Muscle of arm (tissue), 12 donors: ENCODE measurements around the gene GNB1L. TPM values are rescaled to one million over a fixed set of nuclear protein-coding genes. Genes with fewer than 3 reads are reported as not detected.

ENCODE experiments used
- DNase-seq: peaks from one replicate; pipeline ENCODE4 v3.0.0-alpha.2; 2013
- polyA plus RNA-seq, 12 donors: library from polyadenylated mRNA; unstranded; fragments of 120-200 nt; gene quantifications; one replicate each; pipeline ENCODE4 v1.2.1, GENCODE V29; 2013; ENCODE audit not compliant: insufficient read length in 12 of 12

The GNB1L gene
- polyA plus RNA-seq, 12 donors: 1.8 to 5.0 (median 3.3) TPM; not detected in 2

DNA sequence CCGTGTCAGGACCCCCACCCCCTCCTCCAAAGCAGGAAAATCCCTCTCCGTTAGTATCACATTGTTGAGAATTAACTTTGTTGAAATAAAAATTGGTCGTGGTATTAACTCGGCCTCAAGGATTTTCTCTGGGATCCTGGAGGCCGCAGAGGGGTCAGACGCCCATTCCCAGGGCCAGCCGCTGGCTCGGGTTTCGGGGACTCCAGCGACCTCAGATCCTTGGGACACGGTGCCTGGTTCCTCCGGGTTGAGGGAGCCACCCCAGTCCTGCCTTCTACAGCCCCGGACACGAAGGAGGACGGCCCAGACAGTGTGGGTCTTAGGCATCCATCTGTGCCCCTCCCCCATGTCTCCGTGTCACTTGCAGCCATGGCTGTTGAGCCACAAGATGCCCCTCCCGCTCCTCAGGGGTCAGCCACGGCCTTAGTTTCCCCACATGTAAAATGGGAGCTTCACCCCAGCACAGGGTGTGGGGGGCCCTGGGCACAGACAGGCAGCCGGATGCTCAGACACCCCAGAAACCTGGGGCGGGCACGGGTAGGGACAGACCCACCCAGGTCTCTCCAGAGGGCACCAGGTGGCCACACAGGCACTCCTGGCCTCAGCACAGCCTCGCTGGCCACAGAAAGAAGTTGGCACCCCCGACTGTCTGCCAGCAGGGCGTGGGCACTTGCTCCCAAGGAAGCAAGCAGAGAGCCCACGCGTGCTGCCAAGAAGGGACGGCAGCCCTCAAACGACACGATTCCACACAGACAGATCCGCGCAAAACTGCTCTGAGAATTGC, 115.8 kb downstream of the GNB1L start:
- DNase-seq: no peak

DNA sequence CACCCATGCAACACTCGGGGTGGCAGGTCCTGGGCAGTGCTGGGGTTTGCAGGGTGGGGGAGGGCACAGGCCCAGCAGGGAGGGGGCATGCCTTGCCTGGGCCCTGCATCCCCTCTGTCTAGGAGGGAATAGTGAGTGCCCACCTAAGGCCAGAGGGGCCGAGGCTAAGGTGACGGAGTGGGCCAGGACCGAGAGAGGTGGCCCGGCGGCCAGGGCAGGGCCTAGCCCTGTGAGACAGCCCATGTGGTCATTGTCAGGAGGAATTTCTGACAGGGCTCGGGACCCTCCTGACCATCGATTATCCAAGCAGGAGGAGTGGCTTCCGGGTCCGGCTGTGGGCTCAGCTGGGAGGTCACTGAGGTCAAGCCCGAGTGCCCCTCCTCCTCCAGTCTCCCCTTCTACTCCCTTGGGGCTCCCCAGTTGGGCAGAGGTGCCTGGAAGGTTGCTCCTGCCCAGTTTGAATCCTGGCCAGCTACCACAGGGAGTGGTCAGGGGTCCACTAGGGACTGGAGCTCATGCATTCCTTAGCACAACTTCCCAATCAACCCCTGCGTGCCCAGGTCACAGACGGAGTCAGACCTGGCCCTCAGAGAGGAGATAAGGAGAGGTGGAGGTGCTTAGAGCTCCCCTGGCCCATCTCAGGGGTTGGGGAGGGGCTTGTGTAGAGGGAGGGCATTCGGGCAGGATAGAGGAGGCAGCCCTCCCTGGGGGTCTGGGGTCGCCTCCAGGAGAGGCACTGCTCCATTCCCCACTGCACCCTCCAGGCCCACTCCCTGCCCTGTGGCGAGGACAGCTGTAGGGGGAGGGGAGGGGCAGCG, 116.6 kb downstream of the GNB1L start:
- no peak for DNase-seq

DNA sequence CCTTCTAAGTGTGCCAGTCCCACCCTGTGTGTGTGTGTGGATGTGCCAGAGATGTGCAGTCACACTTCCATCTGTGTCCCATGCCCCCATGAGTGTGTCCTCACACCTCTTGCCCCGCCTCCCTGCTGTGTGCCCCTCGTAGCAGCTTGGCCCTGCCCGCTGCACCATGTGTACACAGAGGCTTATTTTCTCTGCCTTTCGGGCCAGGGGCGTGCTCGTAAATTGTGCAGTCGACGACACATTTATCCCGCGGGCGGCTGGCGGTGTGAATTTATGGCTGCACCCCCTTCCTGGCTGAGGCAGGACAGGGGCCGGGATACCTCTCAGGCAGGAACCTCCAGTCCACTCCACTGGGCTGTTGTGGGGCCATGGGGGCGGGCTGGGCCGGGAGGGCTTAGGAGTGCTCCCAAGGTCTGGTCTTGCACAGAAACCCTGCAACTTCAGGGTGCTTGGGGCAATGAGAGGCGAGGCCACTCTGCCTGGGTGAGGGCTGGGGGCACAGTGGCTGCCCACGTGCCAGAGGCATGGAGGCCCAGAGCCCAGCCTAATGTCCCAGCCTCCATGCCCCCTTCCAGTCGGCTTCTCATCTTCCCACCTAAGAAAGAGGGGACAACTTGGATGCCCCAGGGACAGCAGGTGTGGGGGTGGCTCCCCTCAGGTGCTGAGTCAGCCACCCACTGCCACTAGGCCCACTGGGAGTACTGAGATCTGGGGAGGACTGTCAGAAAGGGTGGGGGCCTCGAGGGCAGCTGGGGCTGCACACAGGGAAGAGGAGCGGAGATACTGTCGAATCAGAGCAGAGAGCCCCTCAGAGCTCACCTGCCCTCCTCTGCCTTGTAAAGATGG, 118.8 kb downstream of the GNB1L start:
- no peak for DNase-seq

DNA sequence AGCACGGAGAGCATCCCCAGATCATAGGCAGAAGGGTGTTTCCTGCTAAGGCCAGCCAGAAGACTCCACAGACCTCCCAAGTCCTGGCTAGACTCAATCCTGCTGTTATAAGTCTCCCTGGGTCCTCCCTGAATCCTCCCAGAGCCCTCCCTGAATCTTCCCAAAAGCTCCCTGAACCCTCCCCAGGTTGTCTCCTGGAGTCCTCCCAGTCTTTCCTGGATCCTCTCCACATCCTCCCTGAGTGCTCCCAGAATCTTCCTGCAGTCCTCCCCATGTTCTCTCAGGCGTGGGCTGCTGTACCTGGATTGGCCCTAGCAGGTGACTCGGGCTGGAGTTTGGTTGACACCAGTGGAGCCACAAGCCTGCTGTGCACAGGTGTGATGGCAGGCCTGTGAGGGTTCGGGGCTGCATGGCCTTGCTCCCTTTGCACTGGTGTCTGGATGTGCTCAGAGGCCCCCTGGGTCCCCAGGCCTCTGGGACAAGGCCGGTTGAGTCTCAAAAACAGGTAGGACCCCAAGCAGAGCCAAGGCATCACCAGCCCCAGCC, 119.8 kb downstream of the GNB1L start:
- no peak for DNase-seq

DNA sequence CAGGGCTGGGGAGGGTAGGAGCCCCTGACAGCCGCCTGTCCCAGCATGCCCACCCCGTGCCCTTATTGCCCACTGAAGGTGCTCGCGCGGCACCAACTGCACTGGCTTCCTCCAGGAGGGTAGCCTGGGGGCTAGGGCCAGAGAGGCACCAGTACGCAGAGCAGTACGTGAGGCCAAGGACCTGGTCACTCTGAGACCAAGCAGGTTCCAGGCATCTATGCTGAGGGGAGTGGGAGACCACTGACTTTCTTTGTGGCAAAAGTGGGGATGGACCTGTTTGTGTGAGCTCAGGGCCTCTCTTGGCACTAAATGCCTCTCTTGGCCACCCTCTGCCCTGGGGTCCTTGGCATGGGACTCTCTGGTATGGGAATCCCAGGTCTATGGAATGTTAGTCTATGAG, 120.5 kb downstream of the GNB1L start:
- no peak for DNase-seq

DNA sequence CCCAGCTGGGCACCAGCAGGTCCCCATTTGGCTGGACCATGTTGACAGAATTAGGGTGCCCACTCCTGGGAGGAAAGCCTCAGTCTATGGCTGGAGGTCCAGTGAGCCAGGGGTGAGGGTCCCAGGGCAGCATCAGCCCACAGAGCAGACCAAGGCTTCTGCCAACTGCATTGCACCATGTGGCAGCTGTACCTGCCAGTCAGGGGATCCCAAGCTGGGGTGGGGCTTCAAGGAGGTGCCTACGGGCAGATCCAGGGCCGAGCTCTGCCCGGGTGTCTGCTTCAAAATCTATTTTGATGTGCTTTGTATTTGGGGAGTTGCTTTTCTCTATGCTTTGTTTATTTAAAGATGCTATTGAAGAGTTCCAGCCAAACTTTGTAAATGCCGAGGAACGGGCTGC, 120.9 kb downstream of the GNB1L start:
- no peak for DNase-seq

Other genes starting within 250 kb of the GNB1L start
- 100 to 1,000 TPM in 8 of 12 donors, 10 to 100 TPM in 3, not detected in 1; 87.7 to 138 (median 115) TPM for gene SEPTIN5, start 140.4 kb downstream of the GNB1L start, polyA plus RNA-seq
- 10 to 100 TPM in 6 of 12 donors, 1 to 10 TPM in 5, not detected in 1; 5.0 to 21.7 (median 11.9) TPM for gene GP1BB, start 131.3 kb downstream of the GNB1L start, polyA plus RNA-seq
- gene TBX1, start 94.1 kb downstream of the GNB1L start, polyA plus RNA-seq: 10 to 100 TPM in 6 of 12 donors, 1 to 10 TPM in 5, not detected in 1; 2.9 to 21.4 (median 12.8) TPM
- 10 to 100 TPM in 10 of 12 donors, 1 to 10 TPM in 1, not detected in 1; 9.6 to 19.7 (median 12.1) TPM for gene RTL10, start within 50 bp of the GNB1L start, polyA plus RNA-seq
- gene COMT, start 86.9 kb upstream of the GNB1L start, polyA plus RNA-seq: 10 to 100 TPM in 11 of 12 donors, not detected in 1; 54.0 to 93.5 (median 66.3) TPM
- 10 to 100 TPM in 11 of 12 donors, not detected in 1; 12.0 to 24.1 (median 15.1) TPM for gene TXNRD2, start 86.9 kb upstream of the GNB1L start, polyA plus RNA-seq
- gene ARVCF, start 161.9 kb upstream of the GNB1L start, polyA plus RNA-seq: 100 to 1,000 TPM in 5 of 12 donors, 10 to 100 TPM in 7; 40.2 to 703 (median 80.3) TPM
- 10 to 100 TPM in 3 of 12 donors, 1 to 10 TPM in 8, not detected in 1; 6.4 to 15.0 (median 9.1) TPM for gene TANGO2, start 166.2 kb upstream of the GNB1L start, polyA plus RNA-seq
- gene DGCR8, start 225.4 kb upstream of the GNB1L start, polyA plus RNA-seq: 10 to 100 TPM in 11 of 12 donors, not detected in 1; 25.1 to 50.1 (median 36.7) TPM